Osteocyte (in vitro differentiated cells): ENCODE results near the gene GLT1D1. TPM values are rescaled to one million over a fixed set of nuclear protein-coding genes. Genes with fewer than 3 reads are reported as not detected.

Experiments used
- DNase-seq: peaks from one replicate; pipeline ENCODE4 v3.0.0; 2021; ENCODE audit warnings: mixed read lengths; ENCODE audit not compliant: unreplicated experiment; ENCODE audit errors: extremely low spot score
- H3K27ac Mint-ChIP-seq: one replicate; pipeline ENCODE4 v1.8.0; 2021; ENCODE audit warnings: mild to moderate bottlenecking, mixed read lengths; ENCODE audit not compliant: unreplicated experiment
- H3K27me3 Mint-ChIP-seq: one replicate; pipeline ENCODE4 v1.8.0; 2021; ENCODE audit warnings: mixed read lengths; ENCODE audit not compliant: unreplicated experiment
- H3K36me3 Mint-ChIP-seq: one replicate; pipeline ENCODE4 v1.8.0; 2021; ENCODE audit warnings: mixed read lengths; ENCODE audit not compliant: unreplicated experiment
- H3K4me1 Mint-ChIP-seq: one replicate; pipeline ENCODE4 v1.8.0; 2021; ENCODE audit warnings: mixed read lengths; ENCODE audit not compliant: unreplicated experiment
- H3K4me3 Mint-ChIP-seq: one replicate; pipeline ENCODE4 v1.8.0; 2021; ENCODE audit warnings: mild to moderate bottlenecking, moderate library complexity, mixed read lengths; ENCODE audit not compliant: unreplicated experiment
- H3K9me3 Mint-ChIP-seq: one replicate; pipeline ENCODE4 v1.8.0; 2021; ENCODE audit warnings: mixed read lengths; ENCODE audit not compliant: unreplicated experiment
- total RNA-seq: library from RNA; stranded (reverse); gene quantifications from 2 replicates; pipeline ENCODE4 v1.2.1, GENCODE V29; 2021
- TF ChIP-seq, protein P1 (sequence below): fragments of 200-600 bp; sonication (generic); IDR thresholded peaks from 2 replicates; pipeline ENCODE4 v1.5.0; 2021; ENCODE audit warnings: antibody characterized with exemption, mild to moderate bottlenecking, moderate library complexity

The GLT1D1 gene
- total RNA-seq, 1 donor from 2014 or later, result 0.11 TPM

DNA sequence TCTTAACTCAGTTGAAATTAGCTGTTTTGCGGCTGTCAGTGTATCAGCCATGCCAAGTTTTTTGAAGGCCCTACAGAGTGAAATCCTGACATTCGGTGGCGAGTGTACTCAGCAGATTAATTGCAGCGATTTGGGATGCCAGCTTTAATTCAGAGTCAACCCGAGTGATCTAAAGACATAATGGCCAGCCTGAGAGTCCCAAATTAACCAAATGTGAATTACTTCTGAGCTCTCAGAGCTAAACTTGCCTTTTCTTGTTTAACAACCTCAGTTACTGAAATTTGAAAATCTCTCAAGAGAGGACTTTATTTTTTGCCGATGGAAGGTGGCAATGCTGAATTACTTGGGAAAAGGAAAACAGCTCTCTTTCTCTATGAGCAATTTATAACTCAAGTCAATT, 148.5 kb downstream of the GLT1D1 start:
- Mint-ChIP-seq H3K4me1 (no peaks in the 10 kb centered on the region), H3K27ac (no peak overlapping the region)
- TF ChIP-seq, protein P1, sequence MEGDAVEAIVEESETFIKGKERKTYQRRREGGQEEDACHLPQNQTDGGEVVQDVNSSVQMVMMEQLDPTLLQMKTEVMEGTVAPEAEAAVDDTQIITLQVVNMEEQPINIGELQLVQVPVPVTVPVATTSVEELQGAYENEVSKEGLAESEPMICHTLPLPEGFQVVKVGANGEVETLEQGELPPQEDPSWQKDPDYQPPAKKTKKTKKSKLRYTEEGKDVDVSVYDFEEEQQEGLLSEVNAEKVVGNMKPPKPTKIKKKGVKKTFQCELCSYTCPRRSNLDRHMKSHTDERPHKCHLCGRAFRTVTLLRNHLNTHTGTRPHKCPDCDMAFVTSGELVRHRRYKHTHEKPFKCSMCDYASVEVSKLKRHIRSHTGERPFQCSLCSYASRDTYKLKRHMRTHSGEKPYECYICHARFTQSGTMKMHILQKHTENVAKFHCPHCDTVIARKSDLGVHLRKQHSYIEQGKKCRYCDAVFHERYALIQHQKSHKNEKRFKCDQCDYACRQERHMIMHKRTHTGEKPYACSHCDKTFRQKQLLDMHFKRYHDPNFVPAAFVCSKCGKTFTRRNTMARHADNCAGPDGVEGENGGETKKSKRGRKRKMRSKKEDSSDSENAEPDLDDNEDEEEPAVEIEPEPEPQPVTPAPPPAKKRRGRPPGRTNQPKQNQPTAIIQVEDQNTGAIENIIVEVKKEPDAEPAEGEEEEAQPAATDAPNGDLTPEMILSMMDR, result no peak

DNA sequence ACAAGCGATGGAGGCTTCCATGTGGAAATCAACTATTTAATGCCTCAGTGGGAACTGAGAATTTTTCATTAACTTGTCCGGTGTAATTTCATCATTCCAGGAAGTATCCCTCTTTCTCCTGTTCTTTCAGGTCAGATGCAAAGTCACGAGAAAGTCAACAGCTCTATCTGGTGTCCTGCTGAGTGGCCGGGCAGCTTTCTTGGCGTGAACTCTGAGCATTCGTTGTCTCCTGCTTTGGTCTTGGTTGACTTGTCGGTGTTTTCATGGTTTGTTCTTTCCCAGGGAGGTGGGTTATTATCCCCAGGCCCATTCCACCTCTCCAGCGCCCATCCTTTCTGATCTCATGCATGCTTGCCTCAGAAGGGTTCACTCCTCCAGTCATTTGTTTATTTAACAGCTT, 149.1 kb downstream of the GLT1D1 start:
- Mint-ChIP-seq H3K9me3 (peaks cover 13% of the 10 kb centered on the region), H3K27ac (no peak overlapping the region), H3K36me3 (no peaks in the 10 kb centered on the region), H3K4me3 (no peak overlapping the region), H3K4me1 (no peaks in the 10 kb centered on the region), H3K27me3 (peaks cover 6% of the 10 kb centered on the region)
- DNase-seq, result no peak
- TF ChIP-seq, protein P1, result no peak

More for the DNA sequence above, 148.5 kb downstream of the GLT1D1 start:
- Mint-ChIP-seq H3K27me3 (peaks cover 6% of the 10 kb centered on the region), H3K4me3 (no peak overlapping the region), H3K9me3 (peaks cover 15% of the 10 kb centered on the region), H3K36me3 (no peaks in the 10 kb centered on the region)
- DNase-seq, result no peak

DNA sequence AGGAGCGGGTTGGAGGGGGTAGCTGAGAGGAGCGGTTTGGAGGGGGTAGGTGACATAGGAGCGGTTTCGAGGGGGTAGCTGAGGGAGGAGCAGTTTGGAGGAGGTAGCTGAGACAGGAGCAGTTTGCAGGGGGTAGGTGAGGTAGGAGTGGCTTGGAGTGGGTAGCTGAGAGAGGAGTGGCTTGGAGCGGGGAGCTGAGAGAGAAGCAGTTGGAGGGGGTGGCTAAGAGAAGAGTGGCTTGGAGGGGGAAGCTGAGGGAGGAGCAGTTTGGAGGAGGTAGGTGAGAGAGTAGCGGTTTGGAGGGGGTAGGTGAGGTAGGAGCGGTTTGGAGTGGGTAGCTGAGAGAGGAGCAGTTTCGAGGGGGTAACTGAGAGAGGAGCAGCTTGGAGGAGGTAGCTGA, 152.1 kb downstream of the GLT1D1 start:
- Mint-ChIP-seq H3K9me3 (peaks cover 16% of the 10 kb centered on the region), H3K4me3 (no peak overlapping the region), H3K27ac (no peak overlapping the region), H3K27me3 (peaks cover 6% of the 10 kb centered on the region), H3K4me1 (no peaks in the 10 kb centered on the region), H3K36me3 (no peaks in the 10 kb centered on the region)
- no peak for DNase-seq
- TF ChIP-seq, protein P1, result no peak

DNA sequence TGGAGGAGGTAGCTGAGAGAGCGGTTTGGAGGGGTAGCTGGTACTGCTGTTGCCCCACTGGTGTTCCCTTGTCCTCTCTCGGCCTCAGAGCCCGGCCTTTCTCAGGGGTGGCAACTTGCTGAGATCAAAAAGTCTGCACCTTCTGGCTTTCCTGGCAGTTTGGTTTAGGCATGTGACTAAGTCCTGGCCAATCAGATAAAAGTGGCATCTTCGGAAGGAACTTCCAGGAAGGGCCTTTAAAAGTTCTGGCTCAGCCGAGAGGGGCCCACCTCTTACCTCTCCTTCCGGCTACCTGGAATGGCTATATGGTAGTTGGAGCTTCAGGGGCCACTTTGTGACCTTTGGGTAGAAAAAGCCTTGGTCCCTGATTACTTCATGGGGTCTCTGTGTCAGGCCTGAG, 152.6 kb downstream of the GLT1D1 start:
- Mint-ChIP-seq H3K4me3 (no peak overlapping the region), H3K4me1 (no peaks in the 10 kb centered on the region), H3K36me3 (no peaks in the 10 kb centered on the region), H3K9me3 (peaks cover 16% of the 10 kb centered on the region), H3K27ac (no peak overlapping the region), H3K27me3 (peaks cover 6% of the 10 kb centered on the region)
- TF ChIP-seq, protein P1, result no peak
- DNase-seq, result no peak

DNA sequence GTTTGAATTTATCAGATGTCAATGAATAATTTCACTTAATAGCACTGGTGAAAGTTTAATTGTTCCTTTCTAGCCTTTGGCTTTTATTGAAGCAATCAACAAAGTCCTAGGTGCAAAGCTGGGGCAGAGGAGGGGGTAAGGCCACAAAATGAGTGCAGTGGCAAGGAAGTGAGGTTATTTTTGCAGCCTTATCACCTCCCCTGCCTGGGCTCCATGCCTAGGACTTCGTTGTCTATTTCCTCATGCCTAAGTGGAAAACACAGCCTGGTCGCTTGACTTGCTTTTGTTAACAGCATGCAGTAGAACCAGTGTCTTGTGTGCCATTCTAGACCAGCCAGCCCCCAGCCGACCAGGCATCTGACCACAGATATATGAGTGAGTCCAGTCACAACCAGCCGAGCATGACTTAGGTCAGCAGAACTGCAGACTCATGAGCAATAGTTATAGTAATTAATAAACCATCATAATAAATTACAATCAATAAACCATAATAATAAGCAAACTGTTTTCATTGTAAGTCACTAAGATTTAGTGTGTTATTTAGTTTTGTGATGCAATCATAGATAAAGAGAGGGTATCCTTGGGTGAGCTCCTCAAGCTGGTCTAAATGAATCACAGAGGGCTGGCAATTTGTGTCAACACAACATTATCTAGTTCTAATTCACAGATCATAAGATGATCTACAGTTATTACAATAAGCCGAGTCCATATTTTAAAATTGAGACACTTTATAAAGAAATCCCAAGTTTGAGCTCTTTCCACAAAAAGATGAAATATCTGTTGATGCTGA, 156.8 kb downstream of the GLT1D1 start:
- TF ChIP-seq, protein P1, result no peak
- no peak overlapping the region for H3K27ac Mint-ChIP-seq

More for the DNA sequence above, 156.8 kb downstream of the GLT1D1 start:
- peaks cover 12% of the 10 kb centered on the region for H3K9me3 Mint-ChIP-seq
- H3K27me3 Mint-ChIP-seq, result peaks cover 2% of the 10 kb centered on the region
- no peak overlapping the region for H3K4me3 Mint-ChIP-seq
- no peaks in the 10 kb centered on the region for H3K4me1 Mint-ChIP-seq
- DNase-seq, result no peak
- no peaks in the 10 kb centered on the region for H3K36me3 Mint-ChIP-seq
